HG02870 (cell line): ENCODE results near the gene WFIKKN2.
"Not testable (repeated sequence)": the region's sequence is repeated elsewhere in the genome, so short reads cannot be mapped to it uniquely, and the experiment has no call there.

ENCODE experiments used
- ATAC-seq: cut with Tn5 transposase; IDR thresholded peaks from one replicate; pipeline ENCODE4 v1.9.1; 2021; ENCODE audit warnings: mild to moderate bottlenecking, moderate library complexity; ENCODE audit not compliant: unreplicated experiment

Gene WFIKKN2, protein sequence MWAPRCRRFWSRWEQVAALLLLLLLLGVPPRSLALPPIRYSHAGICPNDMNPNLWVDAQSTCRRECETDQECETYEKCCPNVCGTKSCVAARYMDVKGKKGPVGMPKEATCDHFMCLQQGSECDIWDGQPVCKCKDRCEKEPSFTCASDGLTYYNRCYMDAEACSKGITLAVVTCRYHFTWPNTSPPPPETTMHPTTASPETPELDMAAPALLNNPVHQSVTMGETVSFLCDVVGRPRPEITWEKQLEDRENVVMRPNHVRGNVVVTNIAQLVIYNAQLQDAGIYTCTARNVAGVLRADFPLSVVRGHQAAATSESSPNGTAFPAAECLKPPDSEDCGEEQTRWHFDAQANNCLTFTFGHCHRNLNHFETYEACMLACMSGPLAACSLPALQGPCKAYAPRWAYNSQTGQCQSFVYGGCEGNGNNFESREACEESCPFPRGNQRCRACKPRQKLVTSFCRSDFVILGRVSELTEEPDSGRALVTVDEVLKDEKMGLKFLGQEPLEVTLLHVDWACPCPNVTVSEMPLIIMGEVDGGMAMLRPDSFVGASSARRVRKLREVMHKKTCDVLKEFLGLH

DNA sequence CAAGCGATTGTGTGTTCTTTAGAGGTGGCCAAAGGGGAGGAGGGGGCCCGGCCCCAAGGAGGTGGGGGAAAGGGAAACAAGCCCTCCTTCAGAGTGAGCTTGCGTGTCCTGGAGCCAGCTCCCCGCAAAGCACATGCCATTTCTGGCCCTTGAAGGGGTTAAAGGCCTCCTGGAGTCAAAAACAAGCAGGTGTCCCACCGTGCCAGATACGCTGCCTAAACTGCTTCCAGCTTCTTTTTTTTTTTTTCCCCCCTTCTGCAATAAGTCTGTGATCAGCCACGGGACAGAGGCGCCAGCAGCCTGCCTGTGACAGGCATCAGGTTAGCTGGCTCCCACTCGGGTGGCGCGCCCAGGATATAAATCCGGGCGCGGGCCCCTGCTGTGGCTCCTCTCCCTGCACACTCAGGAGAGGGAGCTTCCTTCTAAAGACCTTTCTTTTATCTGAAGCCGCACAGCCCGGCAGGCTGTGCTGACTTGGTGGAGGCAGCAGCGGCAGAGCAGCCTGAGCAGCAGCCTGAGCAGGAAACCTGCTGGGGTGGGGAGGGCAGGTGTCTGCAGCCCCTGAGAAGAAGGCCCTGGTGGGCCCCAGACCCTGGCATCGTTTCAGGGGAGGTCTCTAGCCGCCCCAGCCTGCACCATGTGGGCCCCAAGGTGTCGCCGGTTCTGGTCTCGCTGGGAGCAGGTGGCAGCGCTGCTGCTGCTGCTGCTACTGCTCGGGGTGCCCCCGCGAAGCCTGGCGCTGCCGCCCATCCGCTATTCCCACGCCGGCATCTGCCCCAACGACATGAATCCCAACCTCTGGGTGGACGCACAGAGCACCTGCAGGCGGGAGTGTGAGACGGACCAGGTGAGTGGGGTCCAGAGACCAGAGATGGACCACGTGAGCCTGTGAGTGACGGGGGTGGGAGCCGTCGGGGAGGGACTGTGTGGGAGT is at the start of gene WFIKKN2:
Gene WFIKKN2, plus strand, starts transcription at position 286 of the 934 bp plus-strand sequence. Its CDS starts 352 bp downstream, at position 638.
- ATAC-seq: no peak

DNA sequence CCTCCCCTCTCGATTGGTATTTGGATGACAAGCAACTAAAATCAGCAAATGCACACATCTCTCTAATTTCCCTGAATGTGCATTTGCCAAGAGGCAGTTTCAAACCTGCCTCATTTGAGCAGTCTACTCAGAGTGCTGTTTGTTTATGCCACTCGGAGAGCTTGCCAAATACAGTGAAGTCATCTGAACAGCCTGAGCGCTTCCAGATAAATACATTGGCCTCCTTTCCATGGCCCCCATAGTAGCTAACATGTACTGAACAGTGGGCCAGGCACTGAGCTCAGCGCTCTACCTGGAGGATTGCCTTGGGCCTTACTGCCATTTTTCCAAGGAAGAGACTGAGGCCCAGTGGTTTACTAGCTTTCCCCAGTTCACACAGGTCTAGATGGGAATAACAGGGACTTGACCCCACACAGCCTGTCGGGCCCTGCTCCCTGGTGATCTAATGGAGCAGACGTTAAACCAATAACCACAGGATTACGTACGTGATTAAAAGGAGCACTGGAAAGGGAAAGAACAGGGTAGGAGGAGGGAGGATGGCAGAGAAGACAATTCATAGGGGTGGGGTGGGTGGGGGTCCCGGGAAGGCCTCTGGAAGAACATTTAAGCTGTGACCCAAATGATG is 49.3 kb upstream of the WFIKKN2 start:
- no peak for ATAC-seq

DNA sequence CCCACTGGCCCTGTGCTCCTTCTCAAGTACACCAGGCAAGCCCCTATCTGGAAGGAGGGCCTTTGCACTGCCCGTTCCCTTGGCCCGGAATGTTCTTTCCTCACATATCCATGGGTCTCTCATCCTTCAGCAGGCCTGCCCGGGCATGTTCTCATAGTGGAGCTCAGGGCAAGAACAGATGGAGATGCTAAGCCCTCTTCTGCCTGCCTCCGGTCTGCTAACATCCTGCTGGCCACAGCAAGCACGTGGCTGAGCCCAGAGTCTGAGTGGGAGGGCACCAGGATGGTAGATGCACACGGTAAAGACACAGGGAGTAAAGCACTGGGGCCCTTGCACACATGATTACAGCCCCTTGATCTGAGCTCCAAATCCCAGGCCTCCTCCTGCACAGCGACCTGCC is 48.3 kb upstream of the WFIKKN2 start:
- no peak for ATAC-seq

DNA sequence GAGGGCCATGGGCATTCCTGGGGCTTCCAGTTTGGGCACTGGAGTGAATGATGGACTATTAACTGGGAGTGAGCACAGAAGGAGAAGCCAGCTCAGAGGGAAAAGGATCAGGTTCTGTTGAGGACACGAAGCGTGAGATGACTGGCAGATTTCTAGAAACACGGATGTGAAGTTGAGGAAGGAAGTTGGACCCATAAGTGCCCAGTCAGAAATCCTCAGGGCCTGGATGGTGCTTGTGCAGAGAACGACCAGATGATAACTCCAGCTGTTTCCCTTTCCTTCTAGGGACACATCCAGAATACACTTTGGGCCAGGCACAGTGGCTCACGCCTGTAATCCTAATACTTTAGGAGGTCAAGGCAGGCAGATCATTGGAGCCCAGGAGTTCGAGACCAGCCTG is 44.8 kb upstream of the WFIKKN2 start:
- ATAC-seq: no peak

DNA sequence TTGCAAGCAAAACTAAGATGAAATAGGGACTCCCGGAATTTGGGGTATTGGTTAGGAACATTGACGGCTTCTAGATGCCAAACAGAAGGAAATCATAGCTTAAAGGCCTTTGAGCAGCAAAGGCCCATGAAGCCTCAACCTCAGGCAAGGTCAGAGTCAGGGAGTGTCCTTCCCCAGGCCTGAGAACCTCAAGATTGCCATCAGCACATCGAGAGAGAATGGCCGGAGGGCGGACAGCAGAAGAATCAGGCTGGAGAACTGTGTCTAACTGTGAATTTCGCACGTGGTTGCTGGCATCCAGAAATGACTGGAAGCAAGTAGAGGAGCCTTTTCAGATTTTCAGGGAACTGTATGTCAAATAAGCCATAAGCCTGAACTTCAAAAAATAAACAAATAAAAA is 43.3 kb upstream of the WFIKKN2 start:
- ATAC-seq: no peak

DNA sequence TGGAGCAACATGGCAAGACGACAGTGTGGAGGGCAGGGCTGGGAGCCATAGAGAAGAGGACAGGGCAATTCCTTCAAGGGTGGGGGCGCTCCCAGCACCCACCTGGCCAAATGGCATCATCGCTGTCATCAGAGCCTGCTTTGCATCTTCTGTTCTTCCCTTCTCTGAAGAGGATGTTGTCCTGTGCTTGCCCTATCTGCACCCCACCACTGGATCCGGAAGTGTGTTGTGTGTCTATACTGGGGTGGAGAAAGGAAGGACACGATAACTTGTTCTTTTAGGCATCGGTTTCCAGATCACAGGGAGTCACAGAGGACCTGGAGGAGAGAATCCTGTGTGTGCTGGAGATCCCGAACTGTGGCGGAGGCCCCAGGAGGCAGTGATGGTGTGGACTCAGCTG is 42.4 kb upstream of the WFIKKN2 start:
- no peak for ATAC-seq

DNA sequence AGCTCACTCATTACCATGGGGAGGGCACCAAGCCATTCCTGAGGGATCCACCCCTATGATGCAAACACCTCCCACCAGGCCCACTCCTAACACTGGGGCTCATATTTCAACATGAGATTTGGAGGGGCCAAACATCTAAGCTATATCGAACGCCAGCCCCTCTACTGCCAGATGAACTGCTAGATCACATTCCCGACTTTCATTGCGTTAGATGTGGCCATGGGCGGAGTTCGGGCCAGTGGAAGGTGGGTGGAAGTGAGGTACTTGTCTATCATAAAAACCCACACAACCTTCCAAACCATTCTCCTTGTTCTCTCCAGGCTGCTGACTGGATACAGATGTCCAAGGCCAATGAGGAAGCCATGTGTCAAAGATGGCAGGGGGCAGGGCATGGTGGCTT is 41.0 kb upstream of the WFIKKN2 start:
- ATAC-seq: no peak

DNA sequence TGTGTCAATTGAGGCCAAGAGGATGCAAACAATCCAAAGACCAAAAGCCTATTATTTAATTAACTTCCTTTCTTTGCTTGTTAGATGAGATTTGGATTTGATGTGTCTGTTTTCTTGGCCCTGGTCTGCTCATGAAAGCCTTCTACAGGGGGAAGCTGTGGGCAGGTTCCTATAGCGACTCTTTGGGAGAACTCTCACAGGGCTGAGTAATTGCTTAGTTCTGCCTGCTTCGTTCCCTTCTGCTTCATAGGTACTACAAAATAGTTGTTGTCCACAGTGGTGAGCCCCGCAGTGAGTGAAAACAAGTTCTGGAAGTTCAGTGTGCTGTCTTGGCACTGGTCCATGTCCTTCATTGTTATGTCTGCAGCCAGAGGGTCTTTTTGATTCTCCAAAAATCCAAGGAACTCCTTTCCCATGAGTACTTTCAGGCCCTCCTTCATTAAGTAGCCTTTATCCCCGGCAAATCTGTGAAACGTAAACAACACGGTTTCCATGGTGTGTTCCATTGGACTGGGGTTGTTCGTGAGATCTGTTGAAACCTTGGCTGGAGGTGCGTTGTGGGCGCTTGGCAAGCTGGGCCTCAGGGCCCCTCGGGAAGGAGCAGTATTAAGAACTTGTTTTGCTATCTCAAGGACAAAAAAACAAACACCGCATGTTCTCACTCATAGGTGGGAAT is 38.1 kb upstream of the WFIKKN2 start:
- no peak for ATAC-seq

DNA sequence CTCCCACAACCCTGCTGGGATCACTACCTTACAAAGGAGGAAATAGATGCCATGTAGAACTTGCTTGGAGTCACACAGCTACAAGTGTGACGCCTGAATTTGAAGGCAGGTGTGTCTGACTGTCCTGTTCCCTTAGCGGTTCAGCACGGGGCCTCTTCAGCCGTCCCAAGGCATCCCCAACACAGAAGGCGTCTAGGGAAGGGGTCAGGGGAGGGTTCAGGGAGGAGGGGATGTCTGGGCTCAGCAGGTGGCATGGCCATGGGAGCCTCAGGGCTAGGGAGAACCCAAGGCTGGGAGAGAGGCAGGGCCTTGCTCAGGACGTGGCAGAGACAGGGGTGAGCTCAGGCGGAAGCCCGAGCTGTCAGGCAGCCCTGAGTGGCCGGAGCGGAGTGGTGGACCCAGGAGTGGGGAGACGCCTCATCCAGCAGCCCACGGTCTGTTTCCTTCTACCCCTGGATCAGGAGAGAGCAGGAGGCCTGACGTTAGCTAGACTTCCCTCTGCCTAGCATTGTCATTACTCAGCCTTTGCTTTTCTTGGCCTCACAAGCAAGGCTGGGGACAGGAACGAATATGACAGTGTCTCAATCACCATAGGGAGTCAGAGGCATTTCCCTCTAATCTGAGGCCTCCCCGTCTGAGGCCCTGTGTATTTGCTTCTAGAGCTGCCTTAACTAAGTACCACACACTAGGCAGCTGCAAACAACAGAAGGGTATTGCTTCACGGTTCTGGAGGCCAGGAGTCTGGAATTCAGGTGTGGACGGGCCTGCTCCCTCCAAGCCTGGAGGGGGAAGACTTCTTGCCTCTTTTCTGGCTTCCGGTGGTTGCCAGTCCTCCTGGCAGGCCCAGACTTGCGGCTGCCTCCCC is 36.7 kb upstream of the WFIKKN2 start:
- no peak for ATAC-seq

DNA sequence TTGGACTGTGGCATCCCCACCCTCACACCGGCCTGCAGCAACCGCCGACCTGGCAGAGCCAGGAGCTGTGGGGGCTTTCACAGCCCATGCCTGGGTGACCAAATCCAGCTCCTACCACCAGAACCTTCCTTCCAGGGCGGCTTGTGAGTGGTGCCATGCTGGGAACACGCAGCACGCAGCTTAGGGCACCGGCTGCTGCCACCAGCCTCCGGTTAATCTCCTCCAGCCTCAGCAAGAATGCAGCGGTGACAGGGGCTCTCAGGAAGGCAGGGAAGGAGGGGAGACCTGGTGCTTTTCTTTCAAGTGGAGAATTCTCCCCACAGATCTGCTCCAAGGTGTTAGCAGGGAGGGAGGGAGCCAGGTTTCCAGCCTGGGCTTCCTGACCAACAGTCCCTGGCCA is 35.8 kb upstream of the WFIKKN2 start:
- ATAC-seq: no peak

DNA sequence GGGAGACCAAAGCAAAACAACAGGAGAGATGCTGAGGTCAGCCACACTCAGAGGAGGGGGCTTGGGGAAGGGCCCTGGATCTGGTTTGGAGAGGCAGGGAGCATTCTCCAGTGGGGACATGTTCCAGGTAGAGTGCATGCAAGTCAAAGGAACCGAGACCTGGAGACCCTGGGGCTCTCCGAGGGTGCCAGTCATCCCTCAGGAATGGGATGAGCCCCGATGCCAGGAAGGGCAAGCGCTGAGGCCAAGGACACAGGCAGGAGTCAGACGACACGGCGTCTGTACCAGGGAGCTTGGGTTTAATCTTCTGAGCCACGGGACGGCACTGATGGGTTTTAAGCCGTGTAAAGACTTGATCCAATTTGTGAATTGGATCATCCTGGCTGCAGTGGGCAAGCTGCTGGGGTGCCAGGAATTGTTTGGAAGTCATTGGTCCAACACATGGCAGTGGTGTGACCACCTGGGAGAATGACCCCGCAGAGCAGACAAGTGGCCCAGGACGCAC is 35.1 kb upstream of the WFIKKN2 start:
- ATAC-seq: no peak

DNA sequence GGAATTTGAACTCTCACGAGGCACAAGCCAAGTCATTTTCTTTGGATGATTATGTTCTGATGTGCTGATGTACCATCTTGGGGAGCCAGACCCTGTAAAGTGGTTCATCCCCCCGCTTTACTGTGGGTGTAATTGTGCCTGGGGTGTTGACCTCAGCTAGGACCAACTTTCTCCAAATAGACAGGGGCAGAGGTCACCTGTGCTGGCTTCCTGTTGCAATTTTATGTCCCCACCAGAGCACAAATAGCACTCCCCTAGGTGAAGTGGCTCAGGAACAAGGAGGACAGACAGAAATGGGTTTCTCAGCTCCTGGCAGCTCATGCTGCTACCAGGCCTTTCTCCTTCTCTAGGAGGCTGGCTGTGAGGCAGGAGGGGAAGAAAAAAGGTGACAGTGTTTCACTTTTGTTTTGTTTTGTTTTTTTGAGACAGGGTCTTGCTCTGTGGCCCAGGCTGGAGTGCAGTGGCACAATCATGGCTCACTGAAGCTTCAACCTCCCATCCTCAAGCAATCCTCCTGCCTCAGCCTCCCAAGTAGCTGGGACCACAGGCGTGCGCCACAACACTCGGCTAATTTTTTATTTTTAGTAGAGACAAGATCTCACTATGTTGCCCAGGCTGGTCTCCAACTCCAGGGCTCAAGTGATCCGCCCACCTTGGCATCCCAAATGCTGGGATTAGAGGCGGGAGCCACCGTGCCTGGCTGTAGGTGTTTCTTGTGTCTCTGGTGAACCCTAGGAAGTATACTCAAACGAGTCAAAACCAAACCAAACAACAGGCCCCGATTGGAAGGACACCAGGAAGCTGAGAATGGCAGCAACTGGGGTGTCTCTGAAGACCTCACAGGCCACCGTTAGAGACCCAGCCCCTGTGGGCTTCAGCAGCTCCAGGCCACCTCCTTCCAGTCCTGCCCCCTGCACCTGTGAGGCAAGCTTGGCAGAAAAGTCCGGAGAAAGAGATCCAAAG is 32.5 kb upstream of the WFIKKN2 start:
- no peak for ATAC-seq

DNA sequence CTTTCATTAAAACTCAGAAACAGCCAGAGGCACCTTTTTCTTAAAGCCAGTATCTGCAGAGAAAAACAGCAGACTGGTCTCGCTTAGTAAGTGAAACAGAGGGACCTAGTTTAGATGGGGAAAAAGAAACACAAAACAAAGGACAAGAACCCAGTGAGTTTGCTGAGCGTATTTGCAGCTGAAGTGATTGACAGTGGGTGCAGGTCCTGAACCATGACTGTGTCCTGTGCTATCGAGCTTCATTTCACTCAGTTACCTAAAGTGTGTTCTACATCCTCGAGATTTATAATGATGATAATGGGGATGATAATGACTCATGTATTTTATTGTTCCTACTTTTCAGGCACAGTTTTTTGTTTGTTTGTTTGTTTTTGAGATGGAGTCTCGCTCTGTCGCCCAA is 31.7 kb upstream of the WFIKKN2 start:
- no peak for ATAC-seq

DNA sequence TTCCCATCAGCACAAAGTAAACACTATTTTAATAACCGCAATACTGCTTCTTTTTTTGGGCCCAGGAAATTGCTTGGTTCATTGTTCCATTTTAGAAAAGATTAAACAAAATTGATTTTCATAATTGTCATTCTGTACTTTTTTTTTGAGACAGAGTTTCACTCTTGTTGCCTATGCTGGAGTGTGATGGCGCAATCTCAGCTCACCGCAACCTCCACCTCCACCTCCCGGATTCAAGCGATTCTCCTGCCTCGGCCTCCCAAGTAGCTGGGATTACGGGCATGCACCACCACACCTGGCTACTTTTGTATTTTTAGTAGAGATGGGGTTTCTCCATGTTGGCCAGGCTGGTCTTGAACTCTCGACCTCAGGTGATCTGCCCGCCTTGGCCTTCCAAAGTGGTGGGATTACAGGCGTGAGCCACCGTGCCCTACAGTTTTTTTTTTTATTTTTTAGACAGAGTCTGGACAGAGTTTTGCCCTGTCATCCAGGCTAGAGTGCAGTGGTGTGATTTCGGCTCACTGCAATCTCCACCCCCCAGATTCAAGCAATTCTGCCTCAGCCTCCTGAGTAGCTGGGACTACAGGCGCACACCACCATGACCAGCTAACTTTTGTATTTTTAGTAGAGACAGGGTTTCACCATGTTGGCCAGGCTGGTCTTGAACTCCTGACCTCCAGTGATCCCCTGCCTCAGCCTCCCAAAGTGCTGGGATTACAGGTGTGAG is 30.5 kb upstream of the WFIKKN2 start:
- ATAC-seq: not testable (repeated sequence)

DNA sequence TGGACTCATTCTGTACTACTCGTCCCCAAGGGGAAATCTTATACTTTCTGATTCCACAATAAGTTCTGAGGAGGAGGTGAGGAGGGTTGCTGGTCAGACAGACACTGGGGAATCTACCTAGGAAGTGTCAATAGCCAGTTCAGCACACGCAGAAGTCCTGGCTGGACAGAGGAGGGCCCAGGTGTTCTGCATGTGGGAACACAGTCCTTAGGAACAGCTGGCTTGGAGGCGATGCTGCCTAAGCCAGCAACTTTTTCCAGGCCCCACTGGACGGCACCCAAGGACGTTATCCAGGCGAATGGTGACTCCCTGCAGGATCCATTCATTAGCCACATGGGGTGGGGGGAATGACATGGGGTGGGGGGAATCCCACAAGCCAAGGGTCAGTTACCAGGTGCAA is 29.9 kb upstream of the WFIKKN2 start:
- no peak for ATAC-seq

DNA sequence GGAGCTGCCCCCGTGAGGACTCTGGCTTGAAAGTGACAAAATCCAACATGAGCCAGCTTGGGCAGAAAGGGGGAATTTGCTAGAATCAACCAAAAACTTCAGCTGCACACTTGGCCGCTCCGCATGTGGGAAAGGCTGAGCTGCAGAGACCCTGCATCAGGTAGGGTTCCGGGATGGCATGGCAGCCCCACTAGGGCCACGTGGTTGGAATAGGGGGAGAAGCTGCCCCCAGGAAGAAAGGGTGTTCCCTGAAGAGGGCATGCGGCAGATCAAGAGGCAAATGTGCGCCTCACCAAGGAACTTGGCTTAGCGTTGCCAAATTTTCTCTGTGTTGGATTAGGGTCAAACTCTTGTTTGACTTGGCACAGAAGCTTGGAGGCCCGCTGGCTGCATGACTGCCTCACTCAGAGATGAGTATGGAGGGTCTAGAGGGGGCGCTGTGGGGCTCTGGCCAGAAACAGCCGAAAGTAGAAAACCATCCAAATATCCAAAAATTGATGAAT is 29.2 kb upstream of the WFIKKN2 start:
- ATAC-seq: no peak

DNA sequence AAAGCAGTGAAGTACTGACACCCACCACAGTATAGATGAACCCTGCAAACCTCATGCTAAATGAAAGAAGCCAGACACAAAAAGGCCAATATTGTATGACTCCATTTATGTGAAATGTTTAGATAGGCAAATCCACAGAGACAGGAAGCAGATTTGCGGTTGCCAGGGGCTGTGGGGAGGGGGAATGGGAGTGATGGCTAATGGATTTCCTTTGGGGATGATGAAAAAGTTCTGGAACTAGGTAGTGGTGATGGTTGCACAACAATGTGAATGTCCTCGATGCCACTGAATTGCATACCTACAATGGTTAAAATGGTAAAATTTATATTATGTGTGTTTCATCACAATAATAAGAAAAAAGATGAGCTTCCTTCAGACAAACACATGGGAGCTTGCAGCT is 28.4 kb upstream of the WFIKKN2 start:
- no peak for ATAC-seq
